Kidney (tissue), 14 donors: ENCODE measurements around the gene UBQLN4. TPM values are rescaled to one million over a fixed set of nuclear protein-coding genes. Genes with fewer than 3 reads are reported as not detected.

ENCODE experiments used
- DNase-seq, 5 donors: peaks; one replicate each; pipeline ENCODE4 v3.0.0-alpha.2; 2013 to 2020
- FAIRE-seq: peaks from 2 replicates; lab custom pipeline; 2012; peaks lifted over from hg19 to GRCh38; lab: Jason Lieb, UNC
- H3K27ac ChIP-seq, 2 donors: one replicate each; pipeline ENCODE4 v1.7.0; 2013; ENCODE audit warnings: low read depth in 2 of 2, low read length in 2 of 2, inconsistent platforms in 1 of 2
- H3K27me3 ChIP-seq: one replicate; pipeline ENCODE4 v1.7.1; 2013; ENCODE audit warnings: low read length, inconsistent platforms; ENCODE audit not compliant: control insufficient read depth, insufficient read depth
- H3K36me3 ChIP-seq, 3 donors: one replicate each; pipeline versions ENCODE4 v1.7.0 to v1.7.1; 2013; ENCODE audit warnings: low read length in 3 of 3, control low read depth in 1 of 3, inconsistent platforms in 1 of 3; ENCODE audit not compliant: insufficient read depth in 3 of 3, control insufficient read depth in 2 of 3
- H3K4me1 ChIP-seq, 3 donors: one replicate each; pipeline versions ENCODE4 v1.7.0 to v1.7.1; 2013; ENCODE audit warnings: low read length in 3 of 3, inconsistent platforms in 1 of 3, low read depth in 1 of 3; ENCODE audit not compliant: control insufficient read depth in 2 of 3, insufficient read depth in 2 of 3
- H3K4me3 ChIP-seq, 3 donors: one replicate each; pipeline versions ENCODE4 v1.7.0 to v1.8.1; 2013; ENCODE audit warnings: low read length in 3 of 3, control low read depth in 1 of 3, inconsistent platforms in 1 of 3
- H3K9ac ChIP-seq, 3 donors: one replicate each; pipeline versions ENCODE4 v1.7.0 to v1.7.1; 2013; ENCODE audit warnings: low read length in 3 of 3, control low read depth in 1 of 3, inconsistent platforms in 1 of 3
- H3K9me3 ChIP-seq, 3 donors: one replicate each; pipeline versions ENCODE4 v1.7.0 to v1.7.1; 2013; ENCODE audit warnings: low read length in 3 of 3, control low read depth in 1 of 3, inconsistent platforms in 1 of 3; ENCODE audit not compliant: control insufficient read depth in 2 of 3, insufficient read depth in 1 of 3
- CTCF ChIP-seq: IDR thresholded peaks from 3 replicates; pipeline ENCODE4 v1.5.1; 2012; ENCODE audit warnings: mild to moderate bottlenecking, moderate library complexity, borderline replicate concordance; ENCODE audit not compliant: insufficient read depth; ENCODE audit errors: extremely low read depth
- intact Hi-C: fragments of 100-400 bp; cut with DNase I; formaldehyde crosslinking; loops from one replicate; pipeline ENCODE4 v1.11.1; 2022
- polyA plus RNA-seq: library from polyadenylated mRNA; stranded (reverse); fragments of 350-450 nt; fragmentation: Illumina TruSeq; extraction: RNeasy Lipid Tissue Mini Kit (QIAGEN cat#74804); gene quantifications from one replicate; pipeline ENCODE4 v1.2.3, GENCODE V29; 2014; ENCODE audit warnings: low read depth, low replicate concordance; ENCODE audit not compliant: insufficient read depth
- total RNA-seq: library from RNA; stranded (reverse); fragmentation: NEBNext Ultra II Directional; extraction: Animal tissue kit (Norgen Biotek cat#: 25700); gene quantifications from one replicate; pipeline ENCODE4 v1.2.1, GENCODE V29; 2021
- donor health status: control.
- donor health status: control.
- donor health status: control.
- donor health status: control.
- donor health status: control.
- donor health status: DM: yes; HTN: yes; CAD: no.
- donor health status: Normal renal cell carcinoma (clear cell type).

UBQLN4 gene
- total and polyA plus RNA-seq, 2 donors from 2014 or later: 24.5 to 24.6 TPM

- no peak for TF ChIP-seq CTCF
Measured at GRCh38 chr1:156100205-156100995, 46.8 kb upstream of the UBQLN4 start.

DNA sequence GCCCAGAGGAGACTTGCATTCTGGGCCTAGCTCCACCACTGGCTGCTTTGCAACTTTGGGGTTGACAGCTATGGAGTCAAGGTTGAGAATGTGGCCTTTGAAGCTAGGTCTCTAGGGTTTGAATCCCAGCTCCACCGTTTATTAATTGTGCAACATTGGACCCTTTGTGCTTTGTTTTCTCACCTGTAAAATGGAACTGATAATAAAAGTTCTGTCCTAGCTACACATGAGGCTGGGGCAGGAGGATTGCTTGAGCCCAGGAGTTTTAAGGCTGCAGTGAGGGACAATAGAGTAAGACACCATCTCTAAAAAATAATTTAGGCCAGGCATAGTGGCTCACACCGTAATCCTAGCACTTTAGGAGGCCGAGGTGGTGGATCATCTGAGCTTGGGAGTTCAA lies 45.7 kb upstream of the UBQLN4 start:
- Histone ChIP-seq H3K4me1 (peaks cover 1 to 30% (median 26%) of the 10 kb centered on the region in 3 donors), H3K4me3 (no peak overlapping the region), H3K9ac (no peak overlapping the region), H3K27me3 (no peaks in the 10 kb centered on the region), H3K9me3 (no peaks in the 10 kb centered on the region), H3K36me3 (no peaks in the 10 kb centered on the region), H3K27ac (no peak overlapping the region)
- intact Hi-C loops: no loop called here
- FAIRE-seq (no peak), DNase-seq (no peak)
- no peak for TF ChIP-seq CTCF

More at GRCh38 chr1:156100205-156100995, 46.8 kb upstream of the UBQLN4 start:
- Histone ChIP-seq H3K4me3 (no peak overlapping the region), H3K9ac (peak overlapping the region in 1 of 3 donors; percentile 9), H3K4me1 (peaks cover 4 to 40% (median 36%) of the 10 kb centered on the region in 3 donors), H3K36me3 (no peaks in the 10 kb centered on the region), H3K9me3 (no peaks in the 10 kb centered on the region), H3K27ac (no peak overlapping the region), H3K27me3 (no peaks in the 10 kb centered on the region)
- no peak for FAIRE-seq
- no peak for DNase-seq
- intact Hi-C loops: no loop called here

DNA sequence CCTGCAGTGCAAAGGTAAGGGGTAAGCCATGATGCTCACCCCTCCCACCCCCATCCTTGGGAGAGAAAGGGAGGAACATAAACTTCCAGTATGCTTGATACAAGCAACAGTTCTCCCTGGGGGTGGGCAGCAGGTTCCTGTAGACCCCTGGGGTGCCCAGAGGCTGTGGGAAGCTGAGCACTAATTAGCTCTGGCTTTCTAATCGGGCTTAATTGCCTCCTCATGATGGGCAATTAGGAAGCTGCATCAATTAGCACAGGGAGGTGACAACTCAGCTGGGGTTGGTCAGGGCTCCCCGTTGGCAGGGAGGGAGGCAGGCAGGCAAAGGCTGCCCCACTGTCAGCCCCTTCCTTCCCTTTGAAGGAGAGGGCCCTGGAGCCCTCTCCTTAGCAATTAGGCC lies 45.2 kb upstream of the UBQLN4 start:
- intact Hi-C loops: no loop called here
- no peak for TF ChIP-seq CTCF
- no peak for FAIRE-seq

More for the DNA sequence above, 45.2 kb upstream of the UBQLN4 start:
- Histone ChIP-seq H3K9me3 (no peaks in the 10 kb centered on the region), H3K36me3 (no peaks in the 10 kb centered on the region), H3K4me3 (no peak overlapping the region), H3K9ac (no peak overlapping the region), H3K27me3 (no peaks in the 10 kb centered on the region), H3K4me1 (peaks cover 0 to 25% (median 24%) of the 10 kb centered on the region in 3 donors), H3K27ac (no peak overlapping the region)
- no peak for DNase-seq
